ENCODE results near the gene SND1. TPM values are rescaled to one million over a fixed set of nuclear protein-coding genes. Genes with fewer than 3 reads are reported as not detected.

SND1 gene
- total and polyA plus RNA-seq, 2 donors (not counting 1 experiment from before 2014, with no cell fraction given), result 44.4 to 165 TPM

GRCh38 chr7:128034825-128035224 lies 382.8 kb downstream of the SND1 start:
- Histone ChIP-seq H3K27ac (ENCODE audit: low read length in 2 of 2) (no peak overlapping the region), H3K4me2 (replicated peaks; ENCODE audit: low read depth, low read length, poor library complexity, severe bottlenecking) (no peak overlapping the region), H3K79me2 (ENCODE audit: control insufficient read depth, insufficient read depth, low read length) (peaks cover 14% of the 10 kb centered on the region), H3K4me1 (ENCODE audit: control insufficient read depth in 2 of 2, insufficient read depth in 2 of 2, low read length in 2 of 2) (peaks cover 13 to 35% of the 10 kb centered on the region in 2 donors), H4K20me1 (ENCODE audit: control insufficient read depth, insufficient read depth, low read length, poor library complexity, severe bottlenecking) (peaks cover 29% of the 10 kb centered on the region), H3K9me3 (ENCODE audit: control extremely low read depth in 1 of 3, control insufficient read depth in 2 of 3, insufficient read depth in 1 of 3, low read length in 2 of 3) (peaks cover 0 to 4% (median 0%) of the 10 kb centered on the region in 3 donors), H2AFZ (ENCODE audit: insufficient read depth, low read depth, low read length, poor library complexity, severe bottlenecking) (no peak overlapping the region), H3K9ac (ENCODE audit: low read length) (no peak overlapping the region), H3K27me3 (replicated peaks in 1 of 4; ENCODE audit: control extremely low read depth in 1 of 4, control insufficient read depth in 3 of 4, insufficient read depth in 4 of 4, low read length in 3 of 4) (peaks cover 0 to 18% (median 0%) of the 10 kb centered on the region in 4 experiments), H3K4me3 (ENCODE audit: control extremely low read depth in 1 of 5, extremely low read depth in 1 of 5, insufficient read depth in 1 of 5, low read depth in 2 of 5, low read length in 4 of 5) (no peak overlapping the region), H3K36me3 (replicated peaks in 1 of 2; ENCODE audit: control extremely low read depth in 1 of 2, control insufficient read depth in 1 of 2, extremely low read depth in 1 of 2, insufficient read depth in 2 of 2, low read length in 1 of 2) (peaks cover 0 to 2% of the 10 kb centered on the region in 2 experiments)
- ChIA-PET POLR2A (no interaction called here), CTCF (interaction anchor here (1.7 to 3.5 kb wide), 2 partner anchors 174 to 326 kb away, joined by 12 to 14 read pairs; no protein-coding TSS in a partner anchor)
- Mint-ChIP-seq H3K27ac (no peak overlapping the region), H3K4me3 (no peak overlapping the region), H3K27me3 (peaks cover 3% of the 10 kb centered on the region), H3K9me3 (ENCODE audit: insufficient read depth) (no peaks in the 10 kb centered on the region), H3K4me1 (peaks cover 31% of the 10 kb centered on the region)
- no peak for TF ChIP-seq CTCF (IDR thresholded peaks at IDR 0.05)
- DNase-seq (no peak), ATAC-seq (ENCODE audit: low read depth) (no peak)
- intact Hi-C loops (cut with micrococcal nuclease), result loop anchor here (2.0 to 10.0 kb wide), 3 partner anchors 67 to 174 kb away; no protein-coding TSS in a partner anchor
- no CpG with 5 or more reads among the region's 2 CpGs for whole genome bisulfite sequencing (ENCODE audit: insufficient coverage)

GRCh38 chr7:128035712-128036111 lies 383.7 kb downstream of the SND1 start:
- Histone ChIP-seq H3K27me3 (replicated peaks in 1 of 4; ENCODE audit: control extremely low read depth in 1 of 4, control insufficient read depth in 3 of 4, insufficient read depth in 4 of 4, low read length in 3 of 4) (peaks cover 0 to 10% (median 0%) of the 10 kb centered on the region in 4 experiments), H3K27ac (ENCODE audit: low read length in 2 of 2) (no peak overlapping the region), H3K9ac (ENCODE audit: low read length) (no peak overlapping the region), H3K4me2 (replicated peaks; ENCODE audit: low read depth, low read length, poor library complexity, severe bottlenecking) (no peak overlapping the region), H3K79me2 (ENCODE audit: control insufficient read depth, insufficient read depth, low read length) (peaks cover 9% of the 10 kb centered on the region), H3K36me3 (replicated peaks in 1 of 2; ENCODE audit: control extremely low read depth in 1 of 2, control insufficient read depth in 1 of 2, extremely low read depth in 1 of 2, insufficient read depth in 2 of 2, low read length in 1 of 2) (peaks cover 0 to 2% of the 10 kb centered on the region in 2 experiments), H3K4me3 (ENCODE audit: control extremely low read depth in 1 of 5, extremely low read depth in 1 of 5, insufficient read depth in 1 of 5, low read depth in 2 of 5, low read length in 4 of 5) (no peak overlapping the region), H2AFZ (ENCODE audit: insufficient read depth, low read depth, low read length, poor library complexity, severe bottlenecking) (no peak overlapping the region), H3K9me3 (ENCODE audit: control extremely low read depth in 1 of 3, control insufficient read depth in 2 of 3, insufficient read depth in 1 of 3, low read length in 2 of 3) (no peaks in the 10 kb centered on the region), H3K4me1 (ENCODE audit: control insufficient read depth in 2 of 2, insufficient read depth in 2 of 2, low read length in 2 of 2) (peaks cover 9 to 30% of the 10 kb centered on the region in 2 donors), H4K20me1 (ENCODE audit: control insufficient read depth, insufficient read depth, low read length, poor library complexity, severe bottlenecking) (peaks cover 21% of the 10 kb centered on the region)
- intact Hi-C loops (cut with micrococcal nuclease), result loop anchor here (2.0 to 10.0 kb wide), 2 partner anchors 121 to 173 kb away; no protein-coding TSS in a partner anchor
- WGBS (ENCODE audit: insufficient coverage), result 100% methylated on average over 3 of the region's 3 CpGs
- peaks cover 26% of the 10 kb centered on the region for H3K4me1 Mint-ChIP-seq
- peaks cover 3% of the 10 kb centered on the region for H3K27me3 Mint-ChIP-seq
- H3K4me3 Mint-ChIP-seq, result no peak overlapping the region
- POLR2A ChIA-PET, result no interaction called here
- H3K9me3 Mint-ChIP-seq (ENCODE audit: insufficient read depth), result no peaks in the 10 kb centered on the region
- DNase-seq, result no peak
- H3K27ac Mint-ChIP-seq, result no peak overlapping the region
- CTCF ChIA-PET, result interaction anchor here (0.9 to 3.5 kb wide), 3 partner anchors 173 to 327 kb away, joined by 3 to 14 read pairs (median 12); no protein-coding TSS in a partner anchor
- no peak for TF ChIP-seq CTCF (IDR thresholded peaks at IDR 0.05)
- TF ChIP-seq EZH2 (IDR thresholded peaks at IDR 0.05; ENCODE audit: borderline replicate concordance, insufficient read depth, low read depth, low read length, poor library complexity, severe bottlenecking), result no peak
- ATAC-seq (ENCODE audit: low read depth), result no peak

All from B cell (primary cell).